ENCODE measurements around the gene NSUN3.

NSUN3 gene

DNA sequence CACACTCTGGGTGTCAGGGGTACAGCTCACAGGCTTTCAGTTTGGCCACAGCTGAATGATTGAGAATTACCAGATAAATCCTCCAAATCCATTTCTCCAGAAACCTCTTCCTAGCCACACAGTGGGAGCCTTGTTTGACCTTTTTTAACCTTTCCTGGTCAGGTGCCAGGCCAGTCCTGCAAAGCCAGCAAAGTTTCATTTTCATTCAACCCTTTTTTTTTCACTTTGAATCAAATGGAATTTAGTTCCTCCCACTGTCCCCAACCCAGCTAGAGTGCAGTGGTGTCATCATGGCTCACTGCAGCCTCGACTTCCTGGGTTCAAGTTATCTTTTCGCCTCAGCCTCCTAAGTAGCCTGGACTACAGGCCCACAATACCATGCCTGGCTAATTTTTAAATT, 67.8 kb downstream of the NSUN3 start:
- no peak for DNase-seq

DNA sequence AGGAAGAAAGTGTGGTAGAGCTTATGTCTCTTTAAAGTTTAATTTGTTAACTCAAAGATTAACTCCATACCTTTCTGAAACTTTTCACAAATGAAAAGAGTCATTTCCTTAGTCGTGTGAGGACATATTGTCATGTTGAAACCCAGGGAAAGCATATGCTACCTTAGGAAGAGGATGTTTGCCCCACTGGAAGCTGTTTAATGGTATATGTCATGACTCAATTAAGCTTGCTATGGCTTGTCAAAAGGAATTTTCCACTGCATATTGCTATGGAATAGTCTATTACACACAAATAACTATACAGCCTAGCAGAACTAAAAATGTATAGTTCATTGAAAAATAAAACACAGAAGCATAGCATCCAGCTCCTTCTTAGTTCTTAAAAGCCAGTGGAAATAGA, 69.9 kb downstream of the NSUN3 start:
- DNase-seq: no peak

DNA sequence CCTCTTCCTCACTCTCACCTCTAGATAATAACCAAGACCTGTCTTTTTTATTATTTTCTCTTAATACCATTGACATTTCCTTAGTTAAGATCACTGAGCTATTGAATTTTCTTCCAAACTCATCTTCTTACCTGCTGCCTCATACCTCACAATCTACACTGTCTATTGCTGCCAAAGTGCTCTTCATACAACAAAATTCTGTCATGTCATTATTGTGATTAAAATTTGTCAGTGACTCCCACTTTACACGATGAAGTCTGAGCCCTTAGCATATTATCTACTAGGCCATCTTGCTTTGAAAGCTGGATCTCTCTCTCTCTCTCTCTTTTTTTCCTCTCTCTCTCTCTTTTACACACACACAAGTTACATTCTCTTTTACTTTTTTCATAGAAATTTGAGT, 73.3 kb downstream of the NSUN3 start:
- DNase-seq: no peak

- DNase-seq: no peak
Measured at GRCh38 chr3:94137377-94137776, 74.5 kb downstream of the NSUN3 start.

DNA sequence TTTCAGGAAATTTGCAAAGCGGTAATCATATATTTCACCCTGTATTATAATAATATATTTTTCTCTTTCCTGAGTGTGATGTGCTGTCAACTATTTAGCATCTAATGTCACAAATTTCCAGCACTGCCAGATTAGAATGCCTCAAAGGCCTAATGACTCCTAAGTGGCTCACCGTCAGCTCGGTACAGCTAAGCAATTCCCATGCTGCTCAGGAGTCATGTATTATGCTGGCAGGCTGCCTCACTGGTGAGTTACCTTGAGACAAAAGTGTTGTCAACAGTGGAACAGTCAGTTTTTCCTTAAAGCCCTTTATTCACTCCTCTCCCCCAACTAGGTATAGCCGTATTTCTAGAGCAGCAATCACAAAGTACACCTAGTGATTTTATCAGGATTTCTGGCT, 83.6 kb downstream of the NSUN3 start:
- DNase-seq: no peak

GRCh38 chr3:94147012-94147411, 84.2 kb downstream of the NSUN3 start:
- DNase-seq: no peak

- no peak for DNase-seq
Measured at GRCh38 chr3:94150113-94150512, 87.3 kb downstream of the NSUN3 start.

DNA sequence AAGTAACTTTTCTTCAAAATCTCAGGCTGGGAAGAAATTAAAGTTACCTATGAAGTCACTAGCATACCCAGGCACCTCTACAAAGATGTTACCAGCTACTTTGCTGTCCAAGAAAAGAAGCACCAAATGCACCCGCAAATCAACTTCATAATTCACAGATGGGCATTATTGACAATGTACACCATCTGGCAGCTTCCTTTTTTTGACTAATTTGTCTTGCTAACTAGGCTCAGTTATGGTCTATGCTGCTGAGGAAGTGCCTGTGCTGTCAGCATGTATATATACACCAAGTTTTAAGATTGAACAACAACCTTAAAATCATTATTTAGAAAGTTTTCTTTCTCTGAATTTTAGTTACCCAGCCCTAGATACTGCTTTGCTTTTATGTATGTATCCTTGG, 93.8 kb downstream of the NSUN3 start:
- no peak for DNase-seq

DNA sequence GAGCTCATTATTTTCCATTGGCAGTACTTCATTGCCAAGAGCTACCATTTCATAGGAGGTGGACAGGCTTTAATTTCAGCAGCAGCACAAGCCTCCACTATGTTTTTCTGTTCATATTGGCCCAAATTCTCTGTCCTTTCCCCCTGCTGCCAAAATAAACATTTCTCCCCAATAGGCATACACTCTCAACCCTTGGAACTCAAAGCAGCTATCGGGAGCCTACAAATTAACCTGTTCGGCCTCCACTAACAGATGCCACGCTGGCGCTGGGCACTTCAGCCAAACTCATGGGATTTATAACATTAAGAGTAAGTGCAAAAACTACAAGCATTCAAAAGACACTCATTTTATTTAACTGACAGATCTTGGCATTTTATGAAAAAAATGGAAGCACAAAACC, 95.7 kb downstream of the NSUN3 start:
- no peak for DNase-seq

- no peak for DNase-seq
Measured at GRCh38 chr3:94159062-94159828, 96.4 kb downstream of the NSUN3 start.

DNA sequence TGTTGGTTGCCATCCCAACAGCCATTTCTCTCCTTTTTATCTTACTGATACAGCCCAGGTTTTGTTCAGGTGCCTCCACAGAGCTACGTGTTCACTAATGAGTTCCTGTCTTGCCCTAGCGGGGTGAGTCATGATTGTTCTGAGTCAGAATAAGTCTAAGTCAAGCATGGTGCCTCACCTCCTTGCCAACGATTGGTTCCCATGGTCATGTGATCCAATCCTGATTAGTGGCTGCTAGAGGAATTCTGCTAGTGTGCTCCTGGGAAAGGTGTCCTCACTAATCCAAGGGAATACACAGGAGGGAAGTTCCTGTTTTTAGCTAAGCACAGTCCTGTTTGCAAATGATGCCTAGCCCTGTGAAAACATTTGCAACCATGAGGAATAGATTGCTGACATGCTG, 99.8 kb downstream of the NSUN3 start:
- no peak for DNase-seq

DNA sequence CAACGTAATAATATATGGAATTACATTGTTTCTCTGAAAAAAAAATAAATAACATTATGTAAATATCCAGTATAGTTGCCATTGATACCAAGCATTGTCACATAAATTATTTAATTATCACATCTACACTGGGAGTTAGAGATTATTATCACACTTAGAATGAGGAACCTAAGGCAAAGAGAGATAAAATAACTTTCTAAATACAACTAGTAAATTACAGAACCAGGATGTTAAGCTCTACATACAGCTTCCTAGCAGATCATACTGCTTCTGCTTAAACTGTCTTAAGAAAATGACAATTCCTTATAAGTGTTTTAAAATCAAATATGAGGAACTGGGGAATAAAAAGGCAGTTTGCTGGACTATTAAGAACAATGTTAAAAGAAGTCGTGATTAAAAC, 104.5 kb downstream of the NSUN3 start:
- no peak for DNase-seq

- no peak for DNase-seq
Measured at GRCh38 chr3:94167796-94168195, 104.9 kb downstream of the NSUN3 start.

DNA sequence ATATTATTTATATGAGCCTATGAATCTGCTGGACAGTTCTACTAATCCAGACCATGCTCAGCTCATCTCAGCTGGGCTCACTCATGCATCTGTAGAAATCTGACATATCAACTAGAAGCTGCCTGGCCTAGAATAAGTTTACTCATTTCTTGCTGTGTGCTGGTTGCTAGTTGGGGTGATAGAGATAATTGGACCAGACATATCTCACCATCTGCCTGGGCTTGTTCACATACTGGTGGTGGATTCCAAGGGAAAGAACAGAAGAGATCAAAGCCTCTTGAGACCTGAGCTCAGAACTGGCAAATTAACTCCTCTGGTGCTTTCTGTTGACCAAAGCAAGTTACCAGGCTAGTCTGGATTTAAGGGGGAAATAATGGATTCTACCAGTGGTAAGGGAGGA, 109.1 kb downstream of the NSUN3 start:
- no peak for DNase-seq

DNA sequence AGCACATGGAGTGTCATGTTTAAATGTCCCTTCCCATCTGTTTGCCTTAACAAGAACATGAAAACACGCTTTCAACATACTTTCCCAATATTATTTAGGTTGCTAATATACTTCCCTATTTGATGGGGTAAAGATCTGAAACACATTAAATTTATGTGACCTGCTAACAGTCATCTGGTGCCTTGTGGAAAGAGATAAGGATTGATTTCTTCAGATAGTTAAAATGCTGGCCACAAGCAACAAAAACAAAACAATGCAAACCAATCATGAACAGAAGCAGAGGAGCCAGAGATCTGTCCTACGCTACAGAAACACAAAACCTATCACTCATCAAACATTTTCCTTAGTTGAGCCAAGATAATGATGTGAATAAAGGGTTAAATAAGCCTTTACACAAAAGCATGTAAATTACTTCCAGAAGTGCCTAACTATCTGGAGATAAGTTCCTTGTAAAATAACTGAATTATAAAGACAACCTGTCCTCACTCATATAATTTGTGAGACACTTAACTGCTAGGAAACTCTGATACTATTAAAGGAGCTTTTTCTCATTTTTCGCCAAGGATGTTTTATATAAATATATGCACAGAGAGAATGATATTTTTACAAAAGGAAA, 109.9 kb downstream of the NSUN3 start:
- DNase-seq: no peak

DNA sequence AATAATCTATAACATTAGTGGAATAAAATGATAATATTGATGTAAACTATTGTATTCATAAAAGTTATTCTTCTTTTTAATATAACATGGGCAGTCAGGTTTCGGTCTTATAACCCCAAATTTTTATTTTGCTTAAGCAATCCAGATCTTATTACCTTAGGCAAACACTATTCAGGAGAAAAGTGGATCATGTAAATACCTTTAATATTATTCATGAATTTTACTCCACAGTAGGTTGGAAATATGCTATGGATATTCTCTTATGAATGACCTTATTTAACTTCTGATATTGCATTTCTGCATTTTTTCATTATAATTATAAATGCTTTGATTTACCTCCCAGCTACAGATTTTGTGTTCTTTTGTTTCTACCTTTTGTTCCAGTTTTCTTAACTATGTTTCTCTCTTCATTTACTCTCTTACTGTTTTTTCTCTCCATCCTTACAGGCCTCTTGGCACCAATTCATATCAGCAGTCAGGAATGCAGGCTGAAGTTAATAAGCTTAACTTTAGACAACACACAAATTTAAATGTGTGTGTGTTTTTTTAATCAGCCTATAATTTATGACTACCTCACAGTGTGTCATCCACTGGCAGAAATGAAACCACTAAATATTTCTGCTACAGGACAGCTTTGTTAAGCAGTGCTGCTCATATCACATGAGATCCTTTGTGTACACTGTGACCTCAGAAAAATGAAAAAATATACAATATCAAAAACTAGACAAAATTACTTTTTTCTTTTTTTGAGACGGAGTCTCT, 111.0 kb downstream of the NSUN3 start:
- DNase-seq: no peak

GRCh38 chr3:94175677-94176076, 112.8 kb downstream of the NSUN3 start:
- DNase-seq: no peak

GRCh38 chr3:94176988-94177745, 114.3 kb downstream of the NSUN3 start:
- no peak for DNase-seq

Measured in activated CD4-positive, alpha-beta T cell treated with anti-CD3 and anti-CD28 coated beads for 1 hour (primary cell).